ENCODE data around the gene OPALIN. TPM values are rescaled to one million over a fixed set of nuclear protein-coding genes. Genes with fewer than 3 reads are reported as not detected.
"Not testable (repeated sequence)": the region's sequence is repeated elsewhere in the genome, so short reads cannot be mapped to it uniquely, and the experiment has no call there.

OPALIN gene
- total and polyA plus RNA-seq, 2 experiments from 2014 or later: not detected

- WGBS (ENCODE audit: low lambda C conversion rate, missing lambda C conversion rate): 66% methylated on average over 3 of the region's 3 CpGs
- TF ChIP-seq EZH2 (IDR thresholded peaks at IDR 0.05; ENCODE audit: borderline replicate concordance): no peak
- no peak for TF ChIP-seq CTCF (IDR thresholded peaks at IDR 0.05; ENCODE audit: poor library complexity)
- no peak for TF ChIP-seq EZH2phosphoT487 (IDR thresholded peaks at IDR 0.05; ENCODE audit: low read depth, severe bottlenecking, unreplicated experiment)
- no peak overlapping the region for H2AFZ ChIP-seq
- no peak overlapping the region for H3K4me2 ChIP-seq
- no peaks in the 10 kb centered on the region for H3K9me2 ChIP-seq (replicated peaks; ENCODE audit: insufficient read depth)
- H3K4me3 ChIP-seq: no peak overlapping the region
- H3K27ac ChIP-seq: no peak overlapping the region
- H3K9me3 ChIP-seq (ENCODE audit: low read depth): no peaks in the 10 kb centered on the region
- no peak for DNase-seq (ENCODE audit: low spot score)
- no peaks in the 10 kb centered on the region for H3K27me3 ChIP-seq
- no peaks in the 10 kb centered on the region for H3K36me3 ChIP-seq (replicated peaks; ENCODE audit: insufficient read depth, low read depth)
- no peaks in the 10 kb centered on the region for H3K79me2 ChIP-seq
- H3K4me1 ChIP-seq (ENCODE audit: insufficient read depth): no peaks in the 10 kb centered on the region
- H4K20me1 ChIP-seq (ENCODE audit: insufficient read depth, poor library complexity, severe bottlenecking): no peaks in the 10 kb centered on the region
Measured at GRCh38 chr10:96311180-96311715, 47.6 kb downstream of the OPALIN start.

- Histone ChIP-seq H3K9me2 (replicated peaks; ENCODE audit: insufficient read depth) (no peaks in the 10 kb centered on the region), H3K9me3 (ENCODE audit: low read depth) (no peaks in the 10 kb centered on the region), H3K4me3 (no peak overlapping the region), H3K27ac (no peak overlapping the region), H3K79me2 (no peaks in the 10 kb centered on the region), H3K27me3 (no peaks in the 10 kb centered on the region), H2AFZ (no peak overlapping the region), H4K20me1 (ENCODE audit: insufficient read depth, poor library complexity, severe bottlenecking) (no peaks in the 10 kb centered on the region), H3K4me1 (ENCODE audit: insufficient read depth) (no peaks in the 10 kb centered on the region), H3K36me3 (replicated peaks; ENCODE audit: insufficient read depth, low read depth) (no peaks in the 10 kb centered on the region), H3K4me2 (no peak overlapping the region)
- TF ChIP-seq EZH2phosphoT487 (IDR thresholded peaks at IDR 0.05; ENCODE audit: low read depth, severe bottlenecking, unreplicated experiment) (no peak), CTCF (IDR thresholded peaks at IDR 0.05; ENCODE audit: poor library complexity) (no peak), EZH2 (IDR thresholded peaks at IDR 0.05; ENCODE audit: borderline replicate concordance) (no peak)
- 42% methylated on average over 1 of the region's 1 CpG for WGBS (ENCODE audit: low lambda C conversion rate, missing lambda C conversion rate)
- DNase-seq (ENCODE audit: low spot score): no peak
Measured at GRCh38 chr10:96310321-96310669, 48.5 kb downstream of the OPALIN start.

- Histone ChIP-seq H3K36me3 (replicated peaks; ENCODE audit: insufficient read depth, low read depth) (no peaks in the 10 kb centered on the region), H4K20me1 (ENCODE audit: insufficient read depth, poor library complexity, severe bottlenecking) (no peaks in the 10 kb centered on the region), H3K9me2 (replicated peaks; ENCODE audit: insufficient read depth) (no peaks in the 10 kb centered on the region), H3K27ac (no peak overlapping the region), H3K4me1 (ENCODE audit: insufficient read depth) (no peaks in the 10 kb centered on the region), H3K27me3 (no peaks in the 10 kb centered on the region), H2AFZ (no peak overlapping the region), H3K9me3 (ENCODE audit: low read depth) (no peaks in the 10 kb centered on the region), H3K4me2 (no peak overlapping the region), H3K79me2 (no peaks in the 10 kb centered on the region), H3K4me3 (no peak overlapping the region)
- TF ChIP-seq EZH2 (IDR thresholded peaks at IDR 0.05; ENCODE audit: borderline replicate concordance): no peak
- no peak for TF ChIP-seq CTCF (IDR thresholded peaks at IDR 0.05; ENCODE audit: poor library complexity)
- no peak for TF ChIP-seq EZH2phosphoT487 (IDR thresholded peaks at IDR 0.05; ENCODE audit: low read depth, severe bottlenecking, unreplicated experiment)
- DNase-seq (ENCODE audit: low spot score): no peak
- WGBS (ENCODE audit: low lambda C conversion rate, missing lambda C conversion rate): 69% methylated on average over 3 of the region's 3 CpGs
Measured at GRCh38 chr10:96309628-96310320, 49.0 kb downstream of the OPALIN start.

GRCh38 chr10:96308854-96309253, 49.9 kb downstream of the OPALIN start:
- not testable (repeated sequence) for H2AFZ ChIP-seq; H3K36me3 ChIP-seq (replicated peaks; ENCODE audit: insufficient read depth, low read depth); H3K27ac ChIP-seq; H3K9me3 ChIP-seq (ENCODE audit: low read depth); H3K9me2 ChIP-seq (replicated peaks; ENCODE audit: insufficient read depth); H4K20me1 ChIP-seq (ENCODE audit: insufficient read depth, poor library complexity, severe bottlenecking); H3K27me3 ChIP-seq; H3K4me1 ChIP-seq (ENCODE audit: insufficient read depth); H3K4me3 ChIP-seq; DNase-seq (ENCODE audit: low spot score); H3K79me2 ChIP-seq; H3K4me2 ChIP-seq
- 63% methylated on average over 4 of the region's 4 CpGs for WGBS (ENCODE audit: low lambda C conversion rate, missing lambda C conversion rate)

All from hepatocyte (in vitro differentiated cells).